Measurements from ENCODE around the gene RNF126. TPM values are rescaled to one million over a fixed set of nuclear protein-coding genes. Genes with fewer than 3 reads are reported as not detected.

Gene RNF126
- total and polyA plus RNA-seq, 2 experiments from 2014 or later: 42.7 to 89.6 TPM

DNA sequence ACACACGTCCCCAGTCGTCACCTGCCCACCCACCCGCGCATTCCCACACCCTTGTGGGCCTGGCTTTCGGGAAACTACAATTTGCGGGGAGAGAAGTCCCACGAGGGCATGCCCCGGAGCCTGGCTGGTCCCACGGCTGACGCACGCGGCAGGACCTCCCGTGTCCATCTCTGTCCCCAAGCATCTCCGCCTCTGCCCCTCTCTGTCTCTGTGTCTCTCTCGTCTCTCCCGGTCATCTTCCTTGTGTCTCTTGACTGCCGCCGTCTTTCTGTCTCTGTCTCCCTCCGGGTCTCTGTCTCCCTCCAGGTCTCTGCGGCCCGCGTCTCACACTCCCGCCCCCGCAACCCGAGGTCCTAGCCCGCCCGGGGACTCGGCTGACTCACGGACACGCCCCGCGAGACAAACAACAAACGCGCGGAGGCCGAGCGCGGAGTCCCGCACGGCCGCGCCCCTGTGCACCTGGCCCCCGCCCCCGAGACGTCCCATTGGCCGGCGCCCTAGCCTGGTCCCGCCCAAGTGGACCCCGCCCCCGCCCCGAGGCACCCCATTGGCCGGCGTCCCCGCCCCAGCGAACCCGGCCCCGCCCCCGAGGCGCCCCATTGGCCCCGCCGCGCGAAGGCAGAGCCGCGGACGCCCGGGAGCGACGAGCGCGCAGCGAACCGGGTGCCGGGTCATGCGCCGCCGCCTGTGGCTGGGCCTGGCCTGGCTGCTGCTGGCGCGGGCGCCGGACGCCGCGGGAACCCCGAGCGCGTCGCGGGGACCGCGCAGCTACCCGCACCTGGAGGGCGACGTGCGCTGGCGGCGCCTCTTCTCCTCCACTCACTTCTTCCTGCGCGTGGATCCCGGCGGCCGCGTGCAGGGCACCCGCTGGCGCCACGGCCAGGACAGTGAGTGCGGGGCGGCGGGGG lies 23.5 kb downstream of the RNF126 start, which contains the start of gene FGF22:
Gene FGF22 (plus strand): TSS at position 627 of the 908 bp plus-strand sequence. CDS start 47 bp downstream, at position 674.
- Histone ChIP-seq H4K20me1 (ENCODE audit: insufficient read depth, poor library complexity, severe bottlenecking) (no peaks in the 10 kb centered on the region), H3K36me3 (replicated peaks; ENCODE audit: insufficient read depth, low read depth) (no peaks in the 10 kb centered on the region), H2AFZ (peak within 1 kb of the TSS; percentile 33), H3K4me2 (peak within 1 kb of the TSS; percentile 90), H3K4me1 (ENCODE audit: insufficient read depth) (no peaks in the 10 kb centered on the region), H3K27me3 (no peaks in the 10 kb centered on the region), H3K9me3 (ENCODE audit: low read depth) (no peaks in the 10 kb centered on the region), H3K79me2 (peaks cover 4% of the 10 kb centered on the region), H3K9me2 (replicated peaks; ENCODE audit: insufficient read depth) (no peaks in the 10 kb centered on the region), H3K27ac (no peak within 1 kb of the TSS), H3K4me3 (peak within 1 kb of the TSS; percentile 31)
- 12% methylated on average over 59 of the region's 109 CpGs for WGBS (ENCODE audit: low lambda C conversion rate, missing lambda C conversion rate)
- TF ChIP-seq EZH2 (IDR thresholded peaks at IDR 0.05; ENCODE audit: borderline replicate concordance) (no peak), EZH2phosphoT487 (IDR thresholded peaks at IDR 0.05; ENCODE audit: low read depth, severe bottlenecking, unreplicated experiment) (no peak)
- TF ChIP-seq, protein P1, sequence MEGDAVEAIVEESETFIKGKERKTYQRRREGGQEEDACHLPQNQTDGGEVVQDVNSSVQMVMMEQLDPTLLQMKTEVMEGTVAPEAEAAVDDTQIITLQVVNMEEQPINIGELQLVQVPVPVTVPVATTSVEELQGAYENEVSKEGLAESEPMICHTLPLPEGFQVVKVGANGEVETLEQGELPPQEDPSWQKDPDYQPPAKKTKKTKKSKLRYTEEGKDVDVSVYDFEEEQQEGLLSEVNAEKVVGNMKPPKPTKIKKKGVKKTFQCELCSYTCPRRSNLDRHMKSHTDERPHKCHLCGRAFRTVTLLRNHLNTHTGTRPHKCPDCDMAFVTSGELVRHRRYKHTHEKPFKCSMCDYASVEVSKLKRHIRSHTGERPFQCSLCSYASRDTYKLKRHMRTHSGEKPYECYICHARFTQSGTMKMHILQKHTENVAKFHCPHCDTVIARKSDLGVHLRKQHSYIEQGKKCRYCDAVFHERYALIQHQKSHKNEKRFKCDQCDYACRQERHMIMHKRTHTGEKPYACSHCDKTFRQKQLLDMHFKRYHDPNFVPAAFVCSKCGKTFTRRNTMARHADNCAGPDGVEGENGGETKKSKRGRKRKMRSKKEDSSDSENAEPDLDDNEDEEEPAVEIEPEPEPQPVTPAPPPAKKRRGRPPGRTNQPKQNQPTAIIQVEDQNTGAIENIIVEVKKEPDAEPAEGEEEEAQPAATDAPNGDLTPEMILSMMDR (IDR thresholded peaks at IDR 0.05; ENCODE audit: poor library complexity): no peak
- peak; percentile 95 for DNase-seq (ENCODE audit: low spot score)

DNA sequence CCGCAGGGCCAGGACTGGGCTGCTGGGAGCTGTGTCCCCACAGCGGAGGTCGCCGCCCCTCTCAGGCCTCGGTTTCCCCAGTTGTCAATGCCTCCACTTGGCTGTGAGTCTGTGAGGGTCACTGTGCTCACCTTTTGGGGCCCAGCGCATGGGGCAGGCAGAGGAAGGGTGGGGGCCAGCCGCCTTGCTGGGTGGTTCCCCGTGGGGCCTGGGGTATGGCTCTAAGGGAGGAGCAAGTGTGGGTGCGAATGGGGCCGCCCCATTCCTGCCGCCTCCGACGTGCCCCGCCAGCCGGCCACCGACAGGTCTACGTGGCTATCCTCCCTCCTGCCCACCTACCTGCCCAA lies 24.1 kb downstream of the RNF126 start:
- TF ChIP-seq EZH2phosphoT487 (IDR thresholded peaks at IDR 0.05; ENCODE audit: low read depth, severe bottlenecking, unreplicated experiment) (no peak), EZH2 (IDR thresholded peaks at IDR 0.05; ENCODE audit: borderline replicate concordance) (no peak)
- TF ChIP-seq, protein P1 (IDR thresholded peaks at IDR 0.05; ENCODE audit: poor library complexity): no peak
- Histone ChIP-seq H3K79me2 (peaks cover 10% of the 10 kb centered on the region), H3K27ac (no peak overlapping the region), H3K27me3 (no peaks in the 10 kb centered on the region), H3K4me1 (ENCODE audit: insufficient read depth) (peaks cover 5% of the 10 kb centered on the region), H3K36me3 (replicated peaks; ENCODE audit: insufficient read depth, low read depth) (no peaks in the 10 kb centered on the region), H4K20me1 (ENCODE audit: insufficient read depth, poor library complexity, severe bottlenecking) (no peaks in the 10 kb centered on the region), H3K4me2 (peak overlapping the region; percentile 90), H3K4me3 (no peak overlapping the region), H3K9me2 (replicated peaks; ENCODE audit: insufficient read depth) (no peaks in the 10 kb centered on the region), H3K9me3 (ENCODE audit: low read depth) (no peaks in the 10 kb centered on the region), H2AFZ (peak overlapping the region; percentile 33)
- WGBS (ENCODE audit: low lambda C conversion rate, missing lambda C conversion rate): 82% methylated on average over 16 of the region's 17 CpGs
- no peak for DNase-seq (ENCODE audit: low spot score)

DNA sequence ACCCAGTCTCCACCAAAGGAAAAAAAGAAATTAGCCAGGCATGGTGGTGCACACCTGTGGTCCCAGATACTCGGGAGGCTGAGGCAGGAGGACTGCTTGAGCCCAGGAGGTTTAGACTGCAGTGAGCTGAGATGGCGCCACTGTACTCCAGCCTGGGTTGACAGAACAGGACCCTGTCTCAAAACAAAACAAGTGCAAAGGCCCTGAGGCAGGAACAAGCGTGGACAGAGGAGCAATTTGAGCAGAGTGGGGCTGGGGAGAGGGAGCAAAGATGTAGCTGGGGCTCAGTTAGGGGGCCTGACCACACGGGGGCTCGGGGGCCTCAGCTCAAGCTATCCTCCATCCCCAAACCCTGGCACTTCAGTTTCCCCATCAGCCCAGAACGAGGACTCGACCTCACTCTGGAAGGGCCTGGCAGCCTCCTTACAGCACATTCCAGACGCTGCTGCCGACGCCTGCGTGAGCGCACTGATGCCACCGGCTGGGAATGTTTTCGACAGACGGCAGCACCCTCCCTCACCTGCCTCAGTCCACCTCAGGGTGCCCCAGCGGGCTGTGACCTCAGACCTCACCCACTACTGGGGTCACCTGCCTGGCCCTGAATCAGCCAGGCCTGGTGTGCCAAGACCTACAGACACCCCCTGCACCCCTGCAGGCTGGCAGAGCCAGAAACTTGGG lies 27.9 kb downstream of the RNF126 start:
- Histone ChIP-seq H3K9me3 (ENCODE audit: low read depth) (no peaks in the 10 kb centered on the region), H3K4me2 (no peak overlapping the region), H3K4me3 (no peak overlapping the region), H3K4me1 (ENCODE audit: insufficient read depth) (peaks cover 12% of the 10 kb centered on the region), H3K27me3 (no peaks in the 10 kb centered on the region), H3K36me3 (replicated peaks; ENCODE audit: insufficient read depth, low read depth) (no peaks in the 10 kb centered on the region), H3K27ac (no peak overlapping the region), H2AFZ (no peak overlapping the region), H3K9me2 (replicated peaks; ENCODE audit: insufficient read depth) (no peaks in the 10 kb centered on the region), H4K20me1 (ENCODE audit: insufficient read depth, poor library complexity, severe bottlenecking) (no peaks in the 10 kb centered on the region), H3K79me2 (peaks cover 30% of the 10 kb centered on the region)
- TF ChIP-seq EZH2 (IDR thresholded peaks at IDR 0.05; ENCODE audit: borderline replicate concordance) (no peak), EZH2phosphoT487 (IDR thresholded peaks at IDR 0.05; ENCODE audit: low read depth, severe bottlenecking, unreplicated experiment) (no peak)
- TF ChIP-seq, protein P1 (IDR thresholded peaks at IDR 0.05; ENCODE audit: poor library complexity): no peak
- no peak for DNase-seq (ENCODE audit: low spot score)
- WGBS (ENCODE audit: low lambda C conversion rate, missing lambda C conversion rate): 99% methylated on average over 15 of the region's 16 CpGs

Measured in hepatocyte (in vitro differentiated cells).